ENCODE results near the gene FAM118A. TPM values are rescaled to one million over a fixed set of nuclear protein-coding genes. Genes with fewer than 3 reads are reported as not detected.
"Not testable (repeated sequence)": the region's sequence is repeated elsewhere in the genome, so short reads cannot be mapped to it uniquely, and the experiment has no call there.

The FAM118A gene
- total RNA-seq, 3 donors from 2014 or later, result 33.8 to 104 (median 55.4) TPM

DNA sequence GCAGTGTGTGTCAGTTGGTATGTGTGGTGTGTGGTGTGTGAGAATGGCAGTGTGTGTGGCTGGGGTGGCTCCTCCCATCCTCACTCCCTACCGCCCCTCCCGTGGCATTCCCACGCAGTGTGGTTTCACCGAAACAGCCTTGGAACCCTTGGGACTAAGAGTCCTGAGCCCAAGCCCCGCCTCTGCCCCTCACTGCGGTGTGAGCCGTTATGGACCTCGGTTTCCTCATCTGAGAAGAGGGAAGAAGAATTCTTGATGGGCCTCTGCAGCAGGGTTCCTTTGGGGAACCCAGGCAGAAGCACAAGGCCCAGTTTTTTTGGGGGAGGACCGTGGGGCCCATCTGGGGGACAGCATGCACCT is 17.8 kb upstream of the FAM118A start:
- Histone ChIP-seq H3K4me3 (no peak overlapping the region), H3K27ac (no peak overlapping the region), H3K36me3 (no peaks in the 10 kb centered on the region), H3K27me3 (no peaks in the 10 kb centered on the region), H3K4me1 (no peaks in the 10 kb centered on the region), H3K9me3 (no peaks in the 10 kb centered on the region)
- no peak for DNase-seq (ENCODE audit: low spot score in 2 of 2)
- intact Hi-C loops (cut with DNase I; ENCODE audit: low total_unique reads), result no loop called here
- TF ChIP-seq CTCF (IDR thresholded peaks at IDR 0.05) (no peak), POLR2A (IDR thresholded peaks at IDR 0.05) (no peak), POLR2AphosphoS5 (IDR thresholded peaks at IDR 0.05) (no peak)

DNA sequence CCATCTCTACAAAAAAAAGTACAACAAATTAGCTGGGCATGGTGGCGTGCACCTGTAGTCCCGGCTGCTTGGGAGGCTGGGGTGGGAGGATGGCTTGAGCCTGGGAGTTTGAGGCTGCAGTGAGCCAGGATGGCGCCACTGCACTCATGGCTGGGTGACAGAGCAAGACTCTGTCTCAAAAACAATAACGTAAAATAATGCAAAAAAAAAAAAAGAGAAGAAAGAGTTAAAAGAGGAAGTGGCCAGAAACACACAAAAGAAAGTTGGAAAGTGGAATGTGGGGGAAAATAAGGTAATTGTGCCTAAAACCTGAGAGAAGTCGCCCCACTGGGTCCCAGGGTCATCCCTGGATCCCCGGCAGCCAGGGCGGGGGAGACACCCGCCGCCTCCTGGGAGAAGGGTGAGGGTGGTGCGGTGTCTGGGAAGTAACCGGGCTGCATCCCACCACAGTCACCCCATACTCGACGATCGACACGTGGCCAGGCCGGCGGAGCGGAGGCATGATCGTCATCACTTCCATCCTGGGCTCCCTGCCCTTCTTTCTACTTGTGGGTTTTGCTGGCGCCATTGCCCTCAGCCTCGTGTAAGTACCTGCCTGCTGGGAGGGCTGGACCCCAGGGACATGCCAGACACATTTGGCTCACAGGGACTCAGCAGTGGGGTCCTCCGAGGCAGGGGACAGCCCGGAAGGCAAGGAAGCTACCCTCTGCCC is 16.8 kb upstream of the FAM118A start:
- Histone ChIP-seq H3K9me3 (no peaks in the 10 kb centered on the region), H3K36me3 (no peaks in the 10 kb centered on the region), H3K4me3 (no peak overlapping the region), H3K27me3 (no peaks in the 10 kb centered on the region), H3K27ac (no peak overlapping the region), H3K4me1 (no peaks in the 10 kb centered on the region)
- intact Hi-C loops (cut with DNase I; ENCODE audit: low total_unique reads), result no loop called here
- no peak for DNase-seq (ENCODE audit: low spot score in 2 of 2)
- TF ChIP-seq POLR2A (IDR thresholded peaks at IDR 0.05) (no peak), POLR2AphosphoS5 (IDR thresholded peaks at IDR 0.05) (no peak), CTCF (IDR thresholded peaks at IDR 0.05) (no peak)

GRCh38 chr22:45294030-45294429 is 15.7 kb upstream of the FAM118A start:
- H3K27me3 ChIP-seq, result no peaks in the 10 kb centered on the region

DNA sequence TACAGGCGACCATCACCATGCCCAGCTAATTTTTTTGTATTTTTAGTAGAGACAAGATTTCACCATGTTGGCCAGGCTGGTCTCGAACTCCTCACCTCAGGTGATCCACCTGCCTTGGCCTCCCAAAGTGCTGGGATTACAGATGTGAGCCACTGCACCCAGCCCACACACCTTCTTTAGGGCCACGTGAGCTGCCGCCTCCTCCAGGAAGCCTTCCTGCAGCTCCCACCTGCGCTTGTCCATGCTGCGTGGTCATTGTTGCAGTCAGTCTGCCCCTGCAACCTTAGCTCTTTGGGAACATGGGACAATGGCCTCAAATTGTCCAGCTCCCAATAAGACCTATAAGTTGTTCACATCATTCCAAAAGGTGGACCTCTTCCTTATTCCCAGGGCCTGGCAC is 14.7 kb upstream of the FAM118A start:
- DNase-seq (ENCODE audit: low spot score in 2 of 2); H3K27ac ChIP-seq; H3K9me3 ChIP-seq; H3K4me3 ChIP-seq; H3K27me3 ChIP-seq; intact Hi-C loops (cut with DNase I; ENCODE audit: low total_unique reads); H3K36me3 ChIP-seq; H3K4me1 ChIP-seq: not testable (repeated sequence)

More at GRCh38 chr22:45294030-45294429, 15.7 kb upstream of the FAM118A start:
- Histone ChIP-seq H3K4me1 (no peaks in the 10 kb centered on the region), H3K4me3 (no peak overlapping the region), H3K27ac (no peak overlapping the region), H3K36me3 (no peaks in the 10 kb centered on the region), H3K9me3 (no peaks in the 10 kb centered on the region)
- intact Hi-C loops (cut with DNase I; ENCODE audit: low total_unique reads), result no loop called here
- no peak for TF ChIP-seq POLR2A (IDR thresholded peaks at IDR 0.05)
- TF ChIP-seq CTCF (IDR thresholded peaks at IDR 0.05), result no peak
- TF ChIP-seq POLR2AphosphoS5 (IDR thresholded peaks at IDR 0.05), result no peak
- no peak for DNase-seq (ENCODE audit: low spot score in 2 of 2)

DNA sequence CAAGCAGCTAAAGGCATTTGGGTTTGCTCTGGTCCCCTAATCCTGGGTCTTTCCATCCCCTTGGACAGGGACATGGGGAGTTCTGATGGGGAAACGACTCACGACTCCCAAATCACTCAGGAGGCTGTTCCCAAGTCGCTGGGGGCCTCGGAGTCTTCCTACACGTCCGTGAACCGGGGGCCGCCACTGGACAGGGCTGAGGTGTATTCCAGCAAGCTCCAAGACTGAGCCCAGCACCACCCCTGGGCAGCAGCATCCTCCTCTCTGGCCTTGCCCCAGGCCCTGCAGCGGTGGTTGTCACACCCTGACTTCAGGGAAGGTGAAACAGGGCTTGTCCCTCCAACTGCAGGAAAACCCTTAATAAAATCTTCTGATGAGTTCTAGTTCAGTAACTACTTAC is 14.2 kb upstream of the FAM118A start:
- Histone ChIP-seq H3K36me3 (no peaks in the 10 kb centered on the region), H3K27me3 (no peaks in the 10 kb centered on the region), H3K27ac (no peak overlapping the region), H3K4me3 (no peak overlapping the region), H3K4me1 (no peaks in the 10 kb centered on the region), H3K9me3 (no peaks in the 10 kb centered on the region)
- TF ChIP-seq POLR2A (IDR thresholded peaks at IDR 0.05), result no peak
- no peak for TF ChIP-seq CTCF (IDR thresholded peaks at IDR 0.05)
- no peak for TF ChIP-seq POLR2AphosphoS5 (IDR thresholded peaks at IDR 0.05)
- no peak for DNase-seq (ENCODE audit: low spot score in 2 of 2)
- intact Hi-C loops (cut with DNase I; ENCODE audit: low total_unique reads), result no loop called here

All from breast epithelium (tissue), 4 donors.